ENCODE measurements around the gene ARID1B.

ARID1B gene

GRCh38 chr6:156814036-156814581, 36.9 kb downstream of the ARID1B start:
- no peak overlapping the region for H3K4me3 Mint-ChIP-seq
- peaks cover 65% of the 10 kb centered on the region for H3K4me1 Mint-ChIP-seq (ENCODE audit: low read depth)
- H3K9me3 Mint-ChIP-seq, result no peaks in the 10 kb centered on the region
- no peak overlapping the region for H3K27ac Mint-ChIP-seq
- H3K36me3 Mint-ChIP-seq (ENCODE audit: low read depth), result no peaks in the 10 kb centered on the region
- intact Hi-C loops (cut with micrococcal nuclease), result no loop called here
- H3K27me3 Mint-ChIP-seq, result no peaks in the 10 kb centered on the region

DNA sequence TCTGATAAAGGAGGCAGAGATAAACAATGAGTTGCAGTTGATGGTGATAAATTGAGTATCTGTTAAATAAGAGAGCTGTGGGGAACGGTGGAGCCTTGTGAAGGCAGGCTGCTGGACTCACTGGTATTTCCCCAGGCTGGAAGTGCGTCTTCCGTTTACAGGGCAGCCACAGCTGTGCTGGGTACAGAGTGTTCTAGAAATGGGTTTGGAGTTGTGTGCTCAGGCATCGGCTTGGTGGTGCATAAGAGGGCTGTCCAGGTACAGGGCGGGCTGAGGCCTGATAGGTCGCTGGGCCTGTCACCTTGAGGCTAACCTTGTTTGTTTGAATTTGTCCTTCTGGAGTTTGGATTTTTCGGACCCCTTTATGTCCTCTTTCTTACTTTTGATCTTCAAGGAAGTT, 39.3 kb downstream of the ARID1B start:
- no peaks in the 10 kb centered on the region for H3K27me3 Mint-ChIP-seq
- peaks cover 51% of the 10 kb centered on the region for H3K4me1 Mint-ChIP-seq (ENCODE audit: low read depth)
- peak overlapping the region; percentile 47 for H3K27ac Mint-ChIP-seq
- H3K9me3 Mint-ChIP-seq, result no peaks in the 10 kb centered on the region
- no peak overlapping the region for H3K4me3 Mint-ChIP-seq
- intact Hi-C loops (cut with micrococcal nuclease), result no loop called here
- no peaks in the 10 kb centered on the region for H3K36me3 Mint-ChIP-seq (ENCODE audit: low read depth)

DNA sequence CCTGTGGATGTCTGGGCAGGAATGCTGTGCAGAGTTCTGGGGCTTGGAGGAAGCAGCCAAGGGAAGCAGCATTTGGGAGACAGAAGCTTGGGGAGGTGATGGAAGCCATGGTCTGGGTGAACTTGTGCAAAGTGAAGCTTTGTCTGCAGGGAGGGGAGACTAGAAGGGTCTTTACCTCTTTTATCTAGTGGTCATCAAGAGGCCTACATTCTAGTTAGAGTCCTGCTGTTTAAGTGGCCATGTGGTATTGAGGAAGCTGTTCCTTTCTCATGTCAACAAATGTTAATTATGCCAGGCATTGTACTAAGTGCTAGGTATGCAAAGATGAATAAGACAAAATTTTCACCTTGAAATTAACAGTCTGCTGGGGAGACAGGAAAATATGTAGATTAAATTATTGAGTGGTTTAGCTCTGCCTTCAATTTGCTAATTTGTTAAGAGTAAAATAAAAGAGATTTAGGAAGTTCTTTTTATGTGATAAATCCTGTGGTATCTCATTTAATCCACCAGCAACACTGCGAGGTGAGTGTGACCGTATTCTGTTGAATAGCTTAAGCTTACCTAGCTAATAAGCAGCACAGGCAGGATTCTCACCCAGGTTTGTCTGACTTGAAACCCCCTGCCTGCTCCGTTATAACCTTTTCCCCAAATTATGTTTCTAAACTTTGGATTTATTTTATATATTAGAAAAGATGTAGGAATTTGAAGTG, 43.1 kb downstream of the ARID1B start:
- H3K36me3 Mint-ChIP-seq (ENCODE audit: low read depth), result peaks cover 9% of the 10 kb centered on the region
- H3K9me3 Mint-ChIP-seq, result no peaks in the 10 kb centered on the region
- H3K27ac Mint-ChIP-seq, result no peak overlapping the region
- intact Hi-C loops (cut with micrococcal nuclease), result no loop called here
- H3K4me3 Mint-ChIP-seq, result no peak overlapping the region
- peaks cover 53% of the 10 kb centered on the region for H3K4me1 Mint-ChIP-seq (ENCODE audit: low read depth)
- H3K27me3 Mint-ChIP-seq, result no peaks in the 10 kb centered on the region

GRCh38 chr6:156821707-156822106, 44.5 kb downstream of the ARID1B start:
- intact Hi-C loops (cut with micrococcal nuclease), result no loop called here
- H3K9me3 Mint-ChIP-seq, result no peaks in the 10 kb centered on the region
- H3K27ac Mint-ChIP-seq, result no peak overlapping the region
- H3K27me3 Mint-ChIP-seq, result no peaks in the 10 kb centered on the region
- no peak overlapping the region for H3K4me3 Mint-ChIP-seq
- peaks cover 13% of the 10 kb centered on the region for H3K36me3 Mint-ChIP-seq (ENCODE audit: low read depth)
- H3K4me1 Mint-ChIP-seq (ENCODE audit: low read depth), result peaks cover 53% of the 10 kb centered on the region

- intact Hi-C loops (cut with micrococcal nuclease), result no loop called here
- Mint-ChIP-seq H3K9me3 (no peaks in the 10 kb centered on the region), H3K36me3 (ENCODE audit: low read depth) (peaks cover 21% of the 10 kb centered on the region), H3K27ac (no peak overlapping the region), H3K4me3 (no peak overlapping the region), H3K27me3 (no peaks in the 10 kb centered on the region), H3K4me1 (ENCODE audit: low read depth) (peaks cover 56% of the 10 kb centered on the region)
Observed at GRCh38 chr6:156822747-156823206, 45.6 kb downstream of the ARID1B start.

GRCh38 chr6:156824142-156824541, 47.0 kb downstream of the ARID1B start:
- Mint-ChIP-seq H3K9me3 (no peaks in the 10 kb centered on the region), H3K4me3 (no peak overlapping the region), H3K36me3 (ENCODE audit: low read depth) (peaks cover 23% of the 10 kb centered on the region), H3K4me1 (ENCODE audit: low read depth) (peaks cover 53% of the 10 kb centered on the region), H3K27me3 (no peaks in the 10 kb centered on the region), H3K27ac (peak overlapping the region; percentile 21)
- intact Hi-C loops (cut with micrococcal nuclease), result no loop called here

GRCh38 chr6:156825475-156825874, 48.3 kb downstream of the ARID1B start:
- H3K27ac Mint-ChIP-seq, result no peak overlapping the region
- no peak overlapping the region for H3K4me3 Mint-ChIP-seq
- intact Hi-C loops (cut with micrococcal nuclease), result no loop called here

GRCh38 chr6:156826290-156826955, 49.2 kb downstream of the ARID1B start:
- Mint-ChIP-seq H3K4me3 (no peak overlapping the region), H3K27ac (no peak overlapping the region), H3K9me3 (no peaks in the 10 kb centered on the region), H3K27me3 (no peaks in the 10 kb centered on the region), H3K4me1 (ENCODE audit: low read depth) (peaks cover 49% of the 10 kb centered on the region), H3K36me3 (ENCODE audit: low read depth) (peaks cover 42% of the 10 kb centered on the region)
- intact Hi-C loops (cut with micrococcal nuclease), result no loop called here

More at GRCh38 chr6:156825475-156825874, 48.3 kb downstream of the ARID1B start:
- H3K27me3 Mint-ChIP-seq, result no peaks in the 10 kb centered on the region
- peaks cover 44% of the 10 kb centered on the region for H3K4me1 Mint-ChIP-seq (ENCODE audit: low read depth)
- no peaks in the 10 kb centered on the region for H3K9me3 Mint-ChIP-seq
- H3K36me3 Mint-ChIP-seq (ENCODE audit: low read depth), result peaks cover 35% of the 10 kb centered on the region

GRCh38 chr6:156827382-156827781, 50.2 kb downstream of the ARID1B start:
- Mint-ChIP-seq H3K9me3 (no peaks in the 10 kb centered on the region), H3K4me1 (ENCODE audit: low read depth) (peaks cover 46% of the 10 kb centered on the region), H3K27me3 (no peaks in the 10 kb centered on the region), H3K36me3 (ENCODE audit: low read depth) (peaks cover 39% of the 10 kb centered on the region), H3K4me3 (no peak overlapping the region), H3K27ac (no peak overlapping the region)
- intact Hi-C loops (cut with micrococcal nuclease), result no loop called here

DNA sequence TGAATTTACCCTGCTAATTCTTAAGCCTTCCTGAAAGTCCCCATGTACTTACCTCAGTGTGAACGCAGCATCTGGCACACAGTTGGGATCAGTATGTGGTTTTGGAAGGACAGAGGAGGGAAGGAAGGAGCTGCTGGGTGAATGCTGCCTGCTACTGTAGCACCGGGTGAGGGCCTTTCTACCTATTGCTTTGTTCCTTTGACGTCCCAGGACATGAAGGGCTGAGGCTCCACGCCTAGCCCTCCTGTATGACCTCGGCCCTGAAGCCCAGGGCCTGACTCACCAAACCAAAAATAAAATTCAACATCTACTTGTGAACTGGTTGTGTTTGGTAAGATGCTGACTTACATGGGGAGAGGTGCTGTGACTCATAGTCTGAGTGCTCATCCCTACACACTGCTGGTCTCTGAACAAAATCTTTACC, 51.1 kb downstream of the ARID1B start:
- Mint-ChIP-seq H3K27ac (no peak overlapping the region), H3K9me3 (no peaks in the 10 kb centered on the region), H3K36me3 (ENCODE audit: low read depth) (peaks cover 40% of the 10 kb centered on the region), H3K4me1 (ENCODE audit: low read depth) (peaks cover 39% of the 10 kb centered on the region), H3K27me3 (no peaks in the 10 kb centered on the region), H3K4me3 (no peak overlapping the region)
- intact Hi-C loops (cut with micrococcal nuclease), result no loop called here

- H3K9me3 Mint-ChIP-seq, result no peaks in the 10 kb centered on the region
- intact Hi-C loops (cut with micrococcal nuclease), result no loop called here
- no peak overlapping the region for H3K4me3 Mint-ChIP-seq
- no peaks in the 10 kb centered on the region for H3K27me3 Mint-ChIP-seq
- H3K27ac Mint-ChIP-seq, result no peak overlapping the region
- H3K36me3 Mint-ChIP-seq (ENCODE audit: low read depth), result peaks cover 40% of the 10 kb centered on the region
- peaks cover 25% of the 10 kb centered on the region for H3K4me1 Mint-ChIP-seq (ENCODE audit: low read depth)
Observed at GRCh38 chr6:156830126-156830525, 52.9 kb downstream of the ARID1B start.

GRCh38 chr6:156832231-156832647, 55.1 kb downstream of the ARID1B start:
- Mint-ChIP-seq H3K4me1 (ENCODE audit: low read depth) (peaks cover 19% of the 10 kb centered on the region), H3K27me3 (no peaks in the 10 kb centered on the region), H3K4me3 (no peak overlapping the region), H3K27ac (no peak overlapping the region), H3K36me3 (ENCODE audit: low read depth) (peaks cover 41% of the 10 kb centered on the region), H3K9me3 (no peaks in the 10 kb centered on the region)
- intact Hi-C loops (cut with micrococcal nuclease), result no loop called here

GRCh38 chr6:156832669-156833068, 55.5 kb downstream of the ARID1B start:
- Mint-ChIP-seq H3K4me3 (no peak overlapping the region), H3K27me3 (no peaks in the 10 kb centered on the region), H3K9me3 (no peaks in the 10 kb centered on the region), H3K27ac (no peak overlapping the region), H3K36me3 (ENCODE audit: low read depth) (peaks cover 38% of the 10 kb centered on the region), H3K4me1 (ENCODE audit: low read depth) (peaks cover 16% of the 10 kb centered on the region)
- intact Hi-C loops (cut with micrococcal nuclease), result no loop called here

- Mint-ChIP-seq H3K27me3 (no peaks in the 10 kb centered on the region), H3K4me3 (no peak overlapping the region), H3K36me3 (ENCODE audit: low read depth) (peaks cover 38% of the 10 kb centered on the region), H3K9me3 (no peaks in the 10 kb centered on the region), H3K4me1 (ENCODE audit: low read depth) (peaks cover 12% of the 10 kb centered on the region), H3K27ac (no peak overlapping the region)
- intact Hi-C loops (cut with micrococcal nuclease), result no loop called here
Observed at GRCh38 chr6:156833755-156834154, 56.6 kb downstream of the ARID1B start.
